Stimulated activated CD4-positive, alpha-beta T cell treated with anti-CD3 and anti-CD28 coated beads, Interleukin-2, amount 100 ng/mL, for 48 hours (primary cell): Measurements from ENCODE around the gene ZFPL1.

Experiments used
- DNase-seq, 2 donors: peaks; one replicate each; pipeline ENCODE4 v3.0.0-alpha.2; 2020

Gene ZFPL1

GRCh38 chr11:65095974-65096806 lies 12.2 kb downstream of the ZFPL1 start, which contains the start of gene VPS51:
Gene VPS51 (plus strand): TSS chr11:65096214. CDS start chr11:65096251, 37 bp downstream.
- DNase-seq: peak; percentile 77 to 78

GRCh38 chr11:65096926-65097325 lies 12.9 kb downstream of the ZFPL1 start:
- no peak for DNase-seq

GRCh38 chr11:65100674-65101350 lies 16.8 kb downstream of the ZFPL1 start:
- no peak for DNase-seq

GRCh38 chr11:65102142-65103095 lies 18.4 kb downstream of the ZFPL1 start:
- DNase-seq: no peak

- no peak for DNase-seq
Measured at GRCh38 chr11:65103476-65103875, 19.5 kb downstream of the ZFPL1 start.

- no peak for DNase-seq
Measured at GRCh38 chr11:65104628-65105027, 20.6 kb downstream of the ZFPL1 start.

- no peak for DNase-seq
Measured at GRCh38 chr11:65107078-65107477, 23.1 kb downstream of the ZFPL1 start.

- DNase-seq: no peak
Measured at GRCh38 chr11:65107751-65108468, 23.9 kb downstream of the ZFPL1 start.

GRCh38 chr11:65108469-65109123 lies 24.6 kb downstream of the ZFPL1 start:
- DNase-seq: no peak

- no peak for DNase-seq
Measured at GRCh38 chr11:65109231-65110198, 25.5 kb downstream of the ZFPL1 start.

- DNase-seq: peak; percentile 99 to 100
Measured at GRCh38 chr11:65110354-65110861, 26.4 kb downstream of the ZFPL1 start.

- DNase-seq: no peak
Measured at GRCh38 chr11:65111159-65111743, 27.2 kb downstream of the ZFPL1 start.

GRCh38 chr11:65111744-65112545 lies 27.9 kb downstream of the ZFPL1 start, which contains the start of gene TM7SF2:
Gene TM7SF2 (plus strand): TSS chr11:65111872. CDS start chr11:65112016, 144 bp downstream.
- DNase-seq: peak; percentile 92 to 94

GRCh38 chr11:65112546-65113360 lies 28.7 kb downstream of the ZFPL1 start:
- DNase-seq: peak; percentile 70 to 78

- no peak for DNase-seq
Measured at GRCh38 chr11:65113361-65113756, 29.3 kb downstream of the ZFPL1 start.

GRCh38 chr11:65113839-65114238 lies 29.8 kb downstream of the ZFPL1 start:
- DNase-seq: no peak

- no peak for DNase-seq
Measured at GRCh38 chr11:65114538-65115171, 30.6 kb downstream of the ZFPL1 start.
